A549 (cell line): ENCODE measurements around the gene DMRTB1. TPM values are rescaled to one million over a fixed set of nuclear protein-coding genes. Genes with fewer than 3 reads are reported as not detected.

ENCODE experiments used
- ATAC-seq, 2 experiments: fragments of 200-7000 bp in 1 of 2; fragments of >200 bp in 1 of 2; cut with Nextera tagmentation in 1 of 2; cut with Tn5 transposase in 1 of 2; 3 replicates each; pipeline versions ENCODE4 v1.8.0 to v1.9.1; 2018 to 2020; ENCODE audit warnings: mild to moderate bottlenecking in 1 of 2, moderate library complexity in 1 of 2
- CTCF ChIA-PET: fragments of 300-600 bp; sonication (Branson Sonifier 250); formaldehyde crosslinking; extraction: SDS; loops from one replicate; lab custom pipeline; 2021; ENCODE audit warnings: antibody characterized with exemption, inconsistent platforms; lab: Yijun Ruan, JAX
- POLR2A ChIA-PET: fragments of 350-600 bp; formaldehyde crosslinking; extraction: SDS; loops from one replicate; lab custom pipeline; 2021; ENCODE audit warnings: antibody characterized with exemption, inconsistent platforms; lab: Yijun Ruan, JAX
- DNase-seq, 2 experiments: peaks; one replicate each; pipeline versions ENCODE4 v3.0.0 to v3.0.0-alpha.2; 2011 to 2016; ENCODE audit warnings: low read depth in 1 of 2, low spot score in 1 of 2
- FAIRE-seq: peaks from 2 replicates; lab custom pipeline; 2011; peaks lifted over from hg19 to GRCh38; lab: Jason Lieb, UNC
- H3K27ac ChIP-seq, 2 experiments: fragments of >200 bp; sonication (Bioruptor Twin); formaldehyde crosslinking; 3 replicates each; pipeline ENCODE4 v1.5.1; 2016 to 2017
- H3K4me1 ChIP-seq: fragments of >200 bp; sonication (Bioruptor Twin); formaldehyde crosslinking; 3 replicates; pipeline ENCODE4 v1.6.1; 2016
- H3K4me2 ChIP-seq: fragments of >200 bp; sonication (Bioruptor Twin); formaldehyde crosslinking; 3 replicates; pipeline ENCODE4 v1.6.1; 2016
- H3K4me3 ChIP-seq: fragments of >200 bp; sonication (Bioruptor Twin); formaldehyde crosslinking; 3 replicates; pipeline ENCODE4 v1.5.1; 2016
- H3K9me3 ChIP-seq: fragments of >200 bp; sonication (Bioruptor Twin); formaldehyde crosslinking; 3 replicates; pipeline ENCODE4 v1.6.1; 2016
- BCL3 ChIP-seq: fragments of >200 bp; sonication (Bioruptor Twin); formaldehyde crosslinking; IDR thresholded peaks from 3 replicates; pipeline ENCODE4 v1.6.1; 2016
- CEBPB ChIP-seq, 2 experiments: fragments of >200 bp in 1 of 2; sonication (Bioruptor Twin) in 1 of 2; formaldehyde crosslinking in 1 of 2; IDR thresholded peaks; 2 replicates each; pipeline ENCODE4 v1.6.1; 2012 to 2016
- CHD2 ChIP-seq: fragments of 150-350 bp; IDR thresholded peaks from 2 replicates; pipeline ENCODE4 v1.6.1; 2014; ENCODE audit warnings: low read length; ENCODE audit not compliant: partially characterized antibody
- CHD4 ChIP-seq: fragments of 200-600 bp; sonication (generic); IDR thresholded peaks from 2 replicates; pipeline ENCODE4 v1.6.1; 2016; ENCODE audit warnings: antibody characterized with exemption, mild to moderate bottlenecking, borderline replicate concordance
- E2F6 ChIP-seq: IDR thresholded peaks from 2 replicates; pipeline ENCODE4 v1.6.1; 2012; ENCODE audit warnings: low read depth, borderline replicate concordance
- EHF ChIP-seq: fragments of 250-450 bp; sonication (Bioruptor Pico); IDR thresholded peaks from 2 replicates; pipeline ENCODE4 v1.5.0; 2020; ENCODE audit warnings: mild to moderate bottlenecking
- EHMT2 ChIP-seq: fragments of 200-600 bp; sonication (generic); IDR thresholded peaks from 2 replicates; pipeline ENCODE4 v1.6.1; 2016; ENCODE audit warnings: antibody characterized with exemption, low read depth, mild to moderate bottlenecking, moderate library complexity
- HDAC2 ChIP-seq: fragments of 200-600 bp; sonication (generic); IDR thresholded peaks from 2 replicates; pipeline ENCODE4 v1.6.1; 2016
- KDM1A ChIP-seq: fragments of 200-600 bp; sonication (generic); IDR thresholded peaks from 2 replicates; pipeline ENCODE4 v1.6.1; 2016; ENCODE audit warnings: low read depth, mild to moderate bottlenecking
- MYC ChIP-seq: IDR thresholded peaks from 2 replicates; pipeline ENCODE4 v1.6.1; 2012; ENCODE audit warnings: mild to moderate bottlenecking, inconsistent platforms, low read length, improper control_type of control experiment, borderline replicate concordance
- POLR2A ChIP-seq: IDR thresholded peaks from 2 replicates; pipeline ENCODE4 v1.6.1; 2012; ENCODE audit warnings: mild to moderate bottlenecking, low read length
- RARB ChIP-seq: fragments of 250-450 bp; sonication (Bioruptor Pico); IDR thresholded peaks from 2 replicates; pipeline ENCODE4 v1.8.0; 2021; ENCODE audit warnings: mild to moderate bottlenecking, moderate library complexity
- REST ChIP-seq: fragments of 200-600 bp; sonication (generic); IDR thresholded peaks from 2 replicates; pipeline ENCODE4 v1.6.1; 2016; ENCODE audit warnings: antibody characterized with exemption, mild to moderate bottlenecking, moderate library complexity
- RFX5 ChIP-seq: fragments of 450-650 bp; IDR thresholded peaks from 2 replicates; pipeline ENCODE4 v1.7.1; 2014; ENCODE audit warnings: antibody characterized with exemption, mild to moderate bottlenecking, moderate library complexity
- SREBF2 ChIP-seq: fragments of 450-650 bp; IDR thresholded peaks from 2 replicates; pipeline ENCODE4 v1.6.1; 2014; ENCODE audit warnings: mild to moderate bottlenecking, moderate library complexity
- ZSCAN20 ChIP-seq: fragments of 250-450 bp; sonication (Bioruptor Pico); IDR thresholded peaks from 2 replicates; pipeline ENCODE4 v1.8.0; 2022; ENCODE audit warnings: mild to moderate bottlenecking, moderate library complexity
- WGBS: methylation state at CpG from one replicate; pipeline ENCODE4 v1.1.6; 2017; ENCODE audit errors: missing lambda C conversion rate; 5-methylcytosine and 5-hydroxymethylcytosine counted together
- polyA plus RNA-seq, 4 experiments: library from polyadenylated mRNA; depleted of rRNA in 3 of 4; stranded (reverse); fragments of >200 nt; fragmentation: RNase III in 1 of 4; extraction: RNeasy Plus Mini Kit Qiagen cat#74134 plus additional on column Dnase treatment in 1 of 4; gene quantifications; 2 replicates in 3 of 4; 3 replicates in 1 of 4; pipeline ENCODE4 v1.2.3, GENCODE V29; 2011 to 2017
- TF ChIP-seq, protein P1 (sequence below): fragments of >200 bp; sonication (Bioruptor Twin); formaldehyde crosslinking; IDR thresholded peaks from 2 replicates; pipeline ENCODE4 v1.6.1; 2016

DMRTB1 gene
- polyA plus RNA-seq, 2 of the 4 experiments (the other 2 are of a cell fraction): not detected

- ChIA-PET POLR2A (no interaction called here), CTCF (interaction anchor here (1.2 to 3.4 kb wide), 4 partner anchors 15 to 27 kb away, joined by 3 to 15 read pairs (median 6); no protein-coding TSS in a partner anchor)
- H3K4me2 ChIP-seq: no peak overlapping the region
- no peaks in the 10 kb centered on the region for H3K9me3 ChIP-seq
- TF ChIP-seq HDAC2: no peak
- TF ChIP-seq, protein P1, sequence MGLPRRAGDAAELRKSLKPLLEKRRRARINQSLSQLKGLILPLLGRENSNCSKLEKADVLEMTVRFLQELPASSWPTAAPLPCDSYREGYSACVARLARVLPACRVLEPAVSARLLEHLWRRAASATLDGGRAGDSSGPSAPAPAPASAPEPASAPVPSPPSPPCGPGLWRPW: no peak
- TF ChIP-seq POLR2A: no peak
- no peak for TF ChIP-seq REST
- no peak for TF ChIP-seq MYC
- TF ChIP-seq RARB (CRISPR knock-in tag): no peak
- no peak for TF ChIP-seq CHD2
- DNase-seq (no peak), ATAC-seq (no peak), FAIRE-seq (no peak)
- H3K4me3 ChIP-seq: no peak overlapping the region
- H3K27ac ChIP-seq: no peak overlapping the region
- H3K4me1 ChIP-seq: no peaks in the 10 kb centered on the region
- WGBS: 80% methylated on average over 22 of the region's 24 CpGs
Measured at GRCh38 chr1:53463961-53464899, 5.0 kb downstream of the DMRTB1 start.

DNA sequence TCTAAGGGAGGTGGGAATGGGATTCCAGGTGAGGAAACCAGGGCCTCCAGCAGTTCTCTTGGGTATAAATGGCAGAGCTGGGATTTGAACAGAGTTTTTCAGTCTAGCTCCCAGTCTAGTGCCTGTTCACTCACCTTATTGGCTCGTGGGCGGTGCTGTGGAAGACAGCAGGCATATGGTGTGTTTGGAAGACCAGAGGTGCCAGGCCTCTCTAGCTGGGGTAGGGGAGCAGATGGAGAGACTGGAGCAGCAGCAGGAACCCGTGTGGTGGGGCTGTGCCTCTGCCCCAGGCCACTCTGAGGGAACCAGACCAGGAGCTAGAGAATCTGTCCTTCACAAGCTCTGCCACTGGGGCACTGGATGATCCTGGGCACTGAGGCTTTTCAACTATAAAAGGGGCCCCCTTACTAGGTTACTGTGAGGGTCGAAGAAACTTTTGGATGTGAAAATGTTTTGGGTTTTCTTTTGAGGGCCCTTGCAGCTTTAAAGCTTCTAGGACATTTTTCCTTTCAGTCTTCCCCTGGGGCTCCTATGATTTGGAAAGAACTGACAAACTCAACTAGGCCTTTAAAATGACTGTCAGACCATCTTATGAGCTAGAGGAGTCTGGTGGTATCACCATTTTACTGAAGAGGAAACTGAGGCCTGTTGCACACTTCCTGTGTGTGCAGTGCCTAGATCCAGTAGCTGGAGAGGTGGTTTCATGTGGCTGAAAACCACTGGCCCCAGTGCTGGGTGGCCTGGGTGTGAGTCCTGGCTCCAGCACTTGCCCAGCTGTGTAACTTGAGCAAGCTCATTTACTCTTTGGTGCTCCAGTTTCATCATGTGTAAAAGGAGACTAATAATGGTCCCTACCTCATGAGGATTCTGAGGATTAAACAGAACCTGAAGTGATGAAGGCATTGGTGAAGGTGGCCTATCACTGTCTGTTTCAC, 6.1 kb downstream of the DMRTB1 start:
- WGBS: 38% methylated on average over 4 of the region's 4 CpGs
- Histone ChIP-seq H3K4me2 (no peak overlapping the region), H3K4me1 (no peaks in the 10 kb centered on the region), H3K27ac (no peak overlapping the region), H3K9me3 (no peaks in the 10 kb centered on the region), H3K4me3 (no peak overlapping the region)
- TF ChIP-seq ZSCAN20 (CRISPR knock-in tag): no peak
- no peak for TF ChIP-seq E2F6
- TF ChIP-seq BCL3: no peak
- TF ChIP-seq EHMT2: no peak
- TF ChIP-seq SREBF2: no peak
- no peak for TF ChIP-seq EHF (CRISPR knock-in tag)
- TF ChIP-seq KDM1A: no peak
- no peak for TF ChIP-seq CHD4
- no peak for TF ChIP-seq CEBPB (IDR thresholded peaks at IDR 0.05)
- TF ChIP-seq RFX5: no peak
- CTCF ChIA-PET: interaction anchor here (0.5 to 3.4 kb wide), 5 partner anchors 16 to 991 kb away, joined by 3 to 15 read pairs (median 4); partner anchors contain the start of gene LRRC42
- FAIRE-seq (no peak), ATAC-seq (no peak), DNase-seq (no peak)
- POLR2A ChIA-PET: no interaction called here
